ENCODE results near the gene RNASEL.

Gene RNASEL

DNA sequence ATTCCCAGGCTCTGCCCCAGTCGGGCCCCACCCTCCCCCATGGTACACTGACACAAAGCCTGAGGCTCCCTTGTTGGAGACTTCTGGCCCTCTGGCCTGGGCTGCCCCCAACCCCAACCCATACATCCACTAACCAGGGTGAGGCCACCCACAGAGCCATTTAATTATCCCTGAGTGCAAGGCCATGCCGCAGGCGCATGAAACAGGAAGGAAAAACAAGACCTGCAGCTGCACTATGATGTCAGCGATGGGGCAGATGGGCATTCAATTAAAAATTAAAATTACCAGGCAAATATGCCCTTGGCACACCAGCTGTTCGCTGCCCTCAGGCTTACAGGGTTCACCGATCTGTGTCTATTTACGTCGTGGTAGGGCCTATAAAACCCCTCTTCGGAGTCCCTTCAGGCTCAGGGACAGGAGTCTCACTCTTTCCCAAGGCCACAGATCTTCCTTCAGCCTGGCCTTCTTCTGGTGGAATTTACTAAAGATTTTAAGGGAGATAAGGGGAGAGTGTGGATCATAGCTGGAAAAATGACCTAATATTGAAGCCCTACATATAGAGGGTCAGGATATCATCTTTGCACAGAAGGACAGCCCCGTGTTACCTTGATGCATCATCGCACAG is 44.7 kb upstream of the RNASEL start:
- TF ChIP-seq TAF1 (IDR thresholded peaks at IDR 0.05; ENCODE audit: borderline replicate concordance, insufficient read depth, low read length) (no peak), SIN3A (IDR thresholded peaks at IDR 0.05; ENCODE audit: borderline replicate concordance, insufficient read depth, low read length) (no peak), FOXP2 (optimal IDR thresholded peaks at IDR 0.05; ENCODE audit: borderline replicate concordance, extremely low read depth, extremely low read length, insufficient read depth) (no peak), POLR2AphosphoS5 (IDR thresholded peaks at IDR 0.05; ENCODE audit: low read depth, low read length) (no peak)
- TF ChIP-seq, protein P1, sequence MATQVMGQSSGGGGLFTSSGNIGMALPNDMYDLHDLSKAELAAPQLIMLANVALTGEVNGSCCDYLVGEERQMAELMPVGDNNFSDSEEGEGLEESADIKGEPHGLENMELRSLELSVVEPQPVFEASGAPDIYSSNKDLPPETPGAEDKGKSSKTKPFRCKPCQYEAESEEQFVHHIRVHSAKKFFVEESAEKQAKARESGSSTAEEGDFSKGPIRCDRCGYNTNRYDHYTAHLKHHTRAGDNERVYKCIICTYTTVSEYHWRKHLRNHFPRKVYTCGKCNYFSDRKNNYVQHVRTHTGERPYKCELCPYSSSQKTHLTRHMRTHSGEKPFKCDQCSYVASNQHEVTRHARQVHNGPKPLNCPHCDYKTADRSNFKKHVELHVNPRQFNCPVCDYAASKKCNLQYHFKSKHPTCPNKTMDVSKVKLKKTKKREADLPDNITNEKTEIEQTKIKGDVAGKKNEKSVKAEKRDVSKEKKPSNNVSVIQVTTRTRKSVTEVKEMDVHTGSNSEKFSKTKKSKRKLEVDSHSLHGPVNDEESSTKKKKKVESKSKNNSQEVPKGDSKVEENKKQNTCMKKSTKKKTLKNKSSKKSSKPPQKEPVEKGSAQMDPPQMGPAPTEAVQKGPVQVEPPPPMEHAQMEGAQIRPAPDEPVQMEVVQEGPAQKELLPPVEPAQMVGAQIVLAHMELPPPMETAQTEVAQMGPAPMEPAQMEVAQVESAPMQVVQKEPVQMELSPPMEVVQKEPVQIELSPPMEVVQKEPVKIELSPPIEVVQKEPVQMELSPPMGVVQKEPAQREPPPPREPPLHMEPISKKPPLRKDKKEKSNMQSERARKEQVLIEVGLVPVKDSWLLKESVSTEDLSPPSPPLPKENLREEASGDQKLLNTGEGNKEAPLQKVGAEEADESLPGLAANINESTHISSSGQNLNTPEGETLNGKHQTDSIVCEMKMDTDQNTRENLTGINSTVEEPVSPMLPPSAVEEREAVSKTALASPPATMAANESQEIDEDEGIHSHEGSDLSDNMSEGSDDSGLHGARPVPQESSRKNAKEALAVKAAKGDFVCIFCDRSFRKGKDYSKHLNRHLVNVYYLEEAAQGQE (IDR thresholded peaks at IDR 0.05; ENCODE audit: insufficient read depth in 1 of 2, low read depth in 2 of 2, low read length in 2 of 2) = no peak

- TF ChIP-seq POLR2AphosphoS5 (IDR thresholded peaks at IDR 0.05; ENCODE audit: low read depth, low read length) = no peak
- TF ChIP-seq FOXP2 (optimal IDR thresholded peaks at IDR 0.05; ENCODE audit: borderline replicate concordance, extremely low read depth, extremely low read length, insufficient read depth) = no peak
- TF ChIP-seq, protein P1 (IDR thresholded peaks at IDR 0.05; ENCODE audit: insufficient read depth in 1 of 2, low read depth in 2 of 2, low read length in 2 of 2) = no peak
- TF ChIP-seq SIN3A (IDR thresholded peaks at IDR 0.05; ENCODE audit: borderline replicate concordance, insufficient read depth, low read length) = no peak
- no peak for TF ChIP-seq TAF1 (IDR thresholded peaks at IDR 0.05; ENCODE audit: borderline replicate concordance, insufficient read depth, low read length)
Measured at GRCh38 chr1:182633031-182633430, 44.0 kb upstream of the RNASEL start.

GRCh38 chr1:182631954-182632353 is 42.9 kb upstream of the RNASEL start:
- TF ChIP-seq, protein P1 (IDR thresholded peaks at IDR 0.05; ENCODE audit: insufficient read depth in 1 of 2, low read depth in 2 of 2, low read length in 2 of 2) = no peak

DNA sequence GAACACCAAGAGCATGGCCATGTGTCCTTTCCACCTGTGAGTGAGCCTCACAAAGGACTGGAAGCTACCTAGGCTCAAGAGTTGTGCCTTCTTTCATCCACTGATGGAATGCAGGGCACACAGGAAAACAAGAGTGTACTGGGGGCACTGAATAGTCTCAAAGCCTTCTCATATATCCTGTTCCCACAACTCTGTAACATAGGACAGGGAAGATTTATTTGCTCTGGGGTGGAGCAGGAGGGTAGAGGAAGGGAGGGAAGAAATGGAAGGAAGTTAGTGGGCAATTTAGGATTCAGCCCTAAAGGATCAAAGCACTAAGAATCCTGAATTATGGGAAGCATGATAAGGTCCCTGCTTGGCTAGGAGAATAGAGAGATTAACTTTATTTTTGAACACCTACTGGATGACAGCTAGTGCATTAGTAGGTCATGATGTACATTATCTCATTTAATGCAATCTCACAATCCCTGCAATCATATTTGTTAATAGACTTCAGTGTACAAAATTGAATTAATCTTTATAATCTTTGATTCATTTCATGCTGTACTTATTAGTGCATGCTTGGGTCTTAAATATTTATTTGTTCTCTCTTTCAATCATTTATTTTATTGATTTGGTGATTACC is 42.1 kb upstream of the RNASEL start:
- no peak for TF ChIP-seq FOXP2 (optimal IDR thresholded peaks at IDR 0.05; ENCODE audit: borderline replicate concordance, extremely low read depth, extremely low read length, insufficient read depth)
- TF ChIP-seq SIN3A (IDR thresholded peaks at IDR 0.05; ENCODE audit: borderline replicate concordance, insufficient read depth, low read length) = no peak
- TF ChIP-seq POLR2AphosphoS5 (IDR thresholded peaks at IDR 0.05; ENCODE audit: low read depth, low read length) = no peak

DNA sequence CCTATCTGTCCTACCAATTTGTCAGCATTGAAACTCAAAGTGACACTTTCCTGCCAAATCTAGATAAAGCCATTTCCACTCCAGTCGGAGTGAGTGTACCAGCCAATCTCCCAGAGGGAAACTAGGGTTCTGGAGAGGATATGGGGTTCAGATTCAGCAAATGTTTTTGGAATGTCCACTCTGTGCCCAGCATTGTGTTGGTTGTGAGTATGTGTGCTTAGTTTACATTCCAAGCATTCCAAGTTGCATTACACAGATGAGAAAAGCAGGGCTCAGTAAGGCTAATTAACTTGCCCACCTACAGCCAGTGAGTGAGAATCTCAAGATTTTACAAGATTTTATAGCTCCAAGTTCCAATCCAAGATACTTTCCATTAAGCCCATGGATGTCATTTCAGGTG is 41.5 kb upstream of the RNASEL start:
- TF ChIP-seq, protein P1 (IDR thresholded peaks at IDR 0.05; ENCODE audit: insufficient read depth in 1 of 2, low read depth in 2 of 2, low read length in 2 of 2) = no peak
- TF ChIP-seq TAF1 (IDR thresholded peaks at IDR 0.05; ENCODE audit: borderline replicate concordance, insufficient read depth, low read length) (no peak), POLR2AphosphoS5 (IDR thresholded peaks at IDR 0.05; ENCODE audit: low read depth, low read length) (no peak), SIN3A (IDR thresholded peaks at IDR 0.05; ENCODE audit: borderline replicate concordance, insufficient read depth, low read length) (no peak), FOXP2 (optimal IDR thresholded peaks at IDR 0.05; ENCODE audit: borderline replicate concordance, extremely low read depth, extremely low read length, insufficient read depth) (no peak)
